HG03354 (cell line): ENCODE results near the gene GRID1.
A peak's percentile ranks its signal among the peaks of the same experiment; 100 is the strongest.
"Not testable (repeated sequence)": the region's sequence is repeated elsewhere in the genome, so short reads cannot be mapped to it uniquely, and the experiment has no call there.

Experiments
- ATAC-seq: cut with Tn5 transposase; IDR thresholded peaks from one replicate; pipeline ENCODE4 v1.9.1; 2021; ENCODE audit warnings: mild to moderate bottlenecking; ENCODE audit not compliant: unreplicated experiment, poor library complexity, severe bottlenecking

Gene GRID1

GRCh38 chr10:86393362-86393761 lies 26.8 kb upstream of the GRID1 start:
- no peak for ATAC-seq

- peak; percentile 32 for ATAC-seq
Observed at GRCh38 chr10:86392723-86393094, 26.1 kb upstream of the GRID1 start.

- no peak for ATAC-seq
Observed at GRCh38 chr10:86391986-86392722, 25.6 kb upstream of the GRID1 start.

GRCh38 chr10:86391236-86391840 lies 24.7 kb upstream of the GRID1 start:
- ATAC-seq, result no peak

- ATAC-seq, result no peak
Observed at GRCh38 chr10:86390337-86391120, 23.9 kb upstream of the GRID1 start.

GRCh38 chr10:86389441-86390193 lies 23.0 kb upstream of the GRID1 start:
- peak; percentile 80 for ATAC-seq

- ATAC-seq, result not testable (repeated sequence)
Observed at GRCh38 chr10:86389109-86389440, 22.5 kb upstream of the GRID1 start.

GRCh38 chr10:86388119-86388704 lies 21.6 kb upstream of the GRID1 start:
- ATAC-seq, result no peak

- ATAC-seq, result no peak
Observed at GRCh38 chr10:86387178-86387794, 20.7 kb upstream of the GRID1 start.

- no peak for ATAC-seq
Observed at GRCh38 chr10:86385806-86386205, 19.2 kb upstream of the GRID1 start.

- no peak for ATAC-seq
Observed at GRCh38 chr10:86377797-86378146, 11.2 kb upstream of the GRID1 start.

- peak; percentile 97 for ATAC-seq
Observed at GRCh38 chr10:86376852-86377796, 10.5 kb upstream of the GRID1 start.

- ATAC-seq, result no peak
Observed at GRCh38 chr10:86376403-86376802, 9.8 kb upstream of the GRID1 start.

- no peak for ATAC-seq
Observed at GRCh38 chr10:86375204-86375603, 8.6 kb upstream of the GRID1 start.

- ATAC-seq, result no peak
Observed at GRCh38 chr10:86374664-86375063, 8.1 kb upstream of the GRID1 start.

GRCh38 chr10:86373828-86374227 lies 7.2 kb upstream of the GRID1 start:
- no peak for ATAC-seq

GRCh38 chr10:86373251-86373650 lies 6.7 kb upstream of the GRID1 start:
- ATAC-seq, result no peak

GRCh38 chr10:86372784-86373239 lies 6.2 kb upstream of the GRID1 start:
- ATAC-seq, result no peak
